Kidney (tissue), 14 donors: ENCODE measurements around the gene GABARAP. TPM values are rescaled to one million over a fixed set of nuclear protein-coding genes. Genes with fewer than 3 reads are reported as not detected.
A peak's percentile ranks its signal among the peaks of the same experiment; 100 is the strongest.

ENCODE experiments used
- DNase-seq, 5 donors: peaks; one replicate each; pipeline ENCODE4 v3.0.0-alpha.2; 2013 to 2020
- FAIRE-seq: peaks from 2 replicates; lab custom pipeline; 2012; peaks lifted over from hg19 to GRCh38; lab: Jason Lieb, UNC
- H3K27ac ChIP-seq, 2 donors: one replicate each; pipeline ENCODE4 v1.7.0; 2013; ENCODE audit warnings: low read depth in 2 of 2, low read length in 2 of 2, inconsistent platforms in 1 of 2
- H3K27me3 ChIP-seq: one replicate; pipeline ENCODE4 v1.7.1; 2013; ENCODE audit warnings: low read length, inconsistent platforms; ENCODE audit not compliant: control insufficient read depth, insufficient read depth
- H3K36me3 ChIP-seq, 3 donors: one replicate each; pipeline versions ENCODE4 v1.7.0 to v1.7.1; 2013; ENCODE audit warnings: low read length in 3 of 3, control low read depth in 1 of 3, inconsistent platforms in 1 of 3; ENCODE audit not compliant: insufficient read depth in 3 of 3, control insufficient read depth in 2 of 3
- H3K4me1 ChIP-seq, 3 donors: one replicate each; pipeline versions ENCODE4 v1.7.0 to v1.7.1; 2013; ENCODE audit warnings: low read length in 3 of 3, inconsistent platforms in 1 of 3, low read depth in 1 of 3; ENCODE audit not compliant: control insufficient read depth in 2 of 3, insufficient read depth in 2 of 3
- H3K4me3 ChIP-seq, 3 donors: one replicate each; pipeline versions ENCODE4 v1.7.0 to v1.8.1; 2013; ENCODE audit warnings: low read length in 3 of 3, control low read depth in 1 of 3, inconsistent platforms in 1 of 3
- H3K9ac ChIP-seq, 3 donors: one replicate each; pipeline versions ENCODE4 v1.7.0 to v1.7.1; 2013; ENCODE audit warnings: low read length in 3 of 3, control low read depth in 1 of 3, inconsistent platforms in 1 of 3
- H3K9me3 ChIP-seq, 3 donors: one replicate each; pipeline versions ENCODE4 v1.7.0 to v1.7.1; 2013; ENCODE audit warnings: low read length in 3 of 3, control low read depth in 1 of 3, inconsistent platforms in 1 of 3; ENCODE audit not compliant: control insufficient read depth in 2 of 3, insufficient read depth in 1 of 3
- CTCF ChIP-seq: IDR thresholded peaks from 3 replicates; pipeline ENCODE4 v1.5.1; 2012; ENCODE audit warnings: mild to moderate bottlenecking, moderate library complexity, borderline replicate concordance; ENCODE audit not compliant: insufficient read depth; ENCODE audit errors: extremely low read depth
- intact Hi-C: fragments of 100-400 bp; cut with DNase I; formaldehyde crosslinking; loops from one replicate; pipeline ENCODE4 v1.11.1; 2022
- polyA plus RNA-seq: library from polyadenylated mRNA; stranded (reverse); fragments of 350-450 nt; fragmentation: Illumina TruSeq; extraction: RNeasy Lipid Tissue Mini Kit (QIAGEN cat#74804); gene quantifications from one replicate; pipeline ENCODE4 v1.2.3, GENCODE V29; 2014; ENCODE audit warnings: low read depth, low replicate concordance; ENCODE audit not compliant: insufficient read depth
- total RNA-seq: library from RNA; stranded (reverse); fragmentation: NEBNext Ultra II Directional; extraction: Animal tissue kit (Norgen Biotek cat#: 25700); gene quantifications from one replicate; pipeline ENCODE4 v1.2.1, GENCODE V29; 2021
- donor health status: control.
- donor health status: control.
- donor health status: control.
- donor health status: control.
- donor health status: control.
- donor health status: DM: yes; HTN: yes; CAD: no.
- donor health status: Normal renal cell carcinoma (clear cell type).

The GABARAP gene
- total and polyA plus RNA-seq, 2 donors from 2014 or later, result 477 to 1,483 TPM

- intact Hi-C loops, result no loop called here
- no peak for FAIRE-seq
- peaks cover 10 to 38% (median 16%) of the 10 kb centered on the region in 3 donors for H3K4me1 ChIP-seq
- DNase-seq, result no peak
- H3K9me3 ChIP-seq, result no peaks in the 10 kb centered on the region
- peak overlapping the region; percentile 83 to 88 for H3K27ac ChIP-seq
- no peaks in the 10 kb centered on the region for H3K27me3 ChIP-seq
- H3K9ac ChIP-seq, result peak overlapping the region; percentile 43 to 64 (median 56)
- no peak for TF ChIP-seq CTCF
- peaks cover 7 to 26% (median 13%) of the 10 kb centered on the region in 3 donors for H3K36me3 ChIP-seq
- H3K4me3 ChIP-seq, result peak overlapping the region; percentile 58 to 67 (median 63)
These were observed 4.9 kb downstream of the GABARAP start for GRCh38 chr17:7237266-7237760.

- TF ChIP-seq CTCF, result no peak
- DNase-seq (no peak), FAIRE-seq (no peak)
- H3K9me3 ChIP-seq, result no peaks in the 10 kb centered on the region
- H3K4me3 ChIP-seq, result peak overlapping the region in 1 of 3 donors; percentile 63
- H3K27me3 ChIP-seq, result no peaks in the 10 kb centered on the region
- no peak overlapping the region for H3K27ac ChIP-seq
- peaks cover 7 to 26% (median 13%) of the 10 kb centered on the region in 3 donors for H3K36me3 ChIP-seq
- no peak overlapping the region for H3K9ac ChIP-seq
- intact Hi-C loops, result no loop called here
- peaks cover 10 to 40% (median 21%) of the 10 kb centered on the region in 3 donors for H3K4me1 ChIP-seq
These were observed 5.4 kb downstream of the GABARAP start for GRCh38 chr17:7236808-7237207.

- DNase-seq, result peak in 2 of 5 donors; percentile 49 to 69
- intact Hi-C loops, result no loop called here
- no peak overlapping the region for H3K9ac ChIP-seq
- TF ChIP-seq CTCF, result no peak
- no peak for FAIRE-seq
- peak overlapping the region in 1 of 3 donors; percentile 95 for H3K4me3 ChIP-seq
- H3K27me3 ChIP-seq, result no peaks in the 10 kb centered on the region
- no peak overlapping the region for H3K27ac ChIP-seq
- H3K9me3 ChIP-seq, result no peaks in the 10 kb centered on the region
- H3K36me3 ChIP-seq, result peaks cover 7 to 24% (median 13%) of the 10 kb centered on the region in 3 donors
- peaks cover 7 to 33% (median 17%) of the 10 kb centered on the region in 3 donors for H3K4me1 ChIP-seq
These were observed 6.3 kb downstream of the GABARAP start for GRCh38 chr17:7235693-7236665.
